ENCODE results near the gene HOTAIR.
A peak's percentile ranks its signal among the peaks of the same experiment; 100 is the strongest.

- no peak for TF ChIP-seq CTCF (IDR thresholded peaks at IDR 0.05)
- peak; percentile 38 for TF ChIP-seq EZH2phosphoT487 (IDR thresholded peaks at IDR 0.05)
- TF ChIP-seq EZH2 (IDR thresholded peaks at IDR 0.05) = peak; percentile 70
Observed at GRCh38 chr12:54018468-54018984, 43.8 kb upstream of the HOTAIR start.

Measured in neural progenitor cell (in vitro differentiated cells).